GM19099 (cell line): ENCODE data around the gene CYB5R4.

ENCODE experiments used
- POLR2A ChIP-seq: IDR thresholded peaks from 3 replicates; pipeline ENCODE4 v1.6.1; 2011; ENCODE audit warnings: low read depth; ENCODE audit not compliant: insufficient read length; ENCODE audit errors: extremely low read depth

CYB5R4 gene

DNA sequence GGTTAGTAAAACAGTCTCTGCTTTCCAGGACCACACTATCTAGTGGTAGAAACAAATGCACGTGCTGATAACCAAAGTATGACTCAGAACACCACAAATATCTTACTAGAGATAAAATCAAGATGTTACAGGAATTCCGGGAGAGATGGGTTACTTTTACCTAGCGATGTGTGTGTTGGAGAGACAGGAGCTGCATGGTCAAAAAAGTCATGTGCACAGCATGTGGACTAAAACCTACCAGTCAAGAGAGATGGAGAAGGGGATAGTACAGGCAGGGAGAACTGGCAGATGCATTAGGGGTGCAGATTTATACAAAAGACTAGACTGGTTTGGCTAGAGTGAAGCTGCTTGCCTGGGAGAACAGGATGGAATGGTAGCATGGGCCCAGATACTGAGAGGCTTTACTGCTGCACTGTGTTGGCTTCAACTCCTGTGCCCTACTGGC is 98.8 kb downstream of the CYB5R4 start:
- TF ChIP-seq POLR2A, result no peak

DNA sequence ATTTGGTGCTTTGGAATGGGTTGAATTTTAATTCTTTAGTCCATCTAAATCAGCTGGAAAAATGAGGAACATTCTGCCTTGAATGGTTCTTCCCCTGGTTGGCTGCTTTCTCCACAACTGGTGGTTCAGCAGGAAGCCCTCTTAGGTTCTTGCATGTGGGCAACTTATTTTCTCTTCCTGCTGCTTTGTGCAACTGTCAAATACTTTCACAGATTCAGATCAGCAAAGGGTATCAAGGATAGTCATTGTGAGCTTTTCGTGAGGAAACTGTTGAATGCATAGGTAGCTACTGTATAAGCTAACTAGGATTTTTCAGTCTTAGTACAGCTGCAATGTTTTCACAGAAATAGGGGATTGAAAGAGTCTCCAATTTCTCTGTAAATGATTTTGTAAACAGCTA is 101.2 kb downstream of the CYB5R4 start:
- TF ChIP-seq POLR2A, result no peak

DNA sequence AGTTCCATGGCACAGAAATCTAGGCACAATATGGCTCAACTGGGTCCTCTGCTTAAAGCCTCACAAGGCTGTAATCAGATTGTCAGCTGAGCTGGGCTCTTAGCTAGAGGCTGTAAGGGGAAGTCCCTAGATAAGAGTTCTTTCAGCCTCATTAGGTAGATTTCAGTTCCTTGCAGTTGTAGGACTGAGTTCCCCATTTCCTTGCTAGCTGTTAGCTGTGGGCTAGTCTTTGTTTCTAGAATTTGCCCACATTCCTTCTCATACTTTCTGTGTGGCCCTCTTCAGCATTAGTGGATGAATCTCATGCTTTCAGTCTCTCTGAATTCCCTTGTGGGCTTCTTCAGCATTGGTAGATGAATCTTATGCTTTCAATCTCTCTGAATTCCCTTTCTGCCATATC is 103.1 kb downstream of the CYB5R4 start:
- TF ChIP-seq POLR2A, result no peak

DNA sequence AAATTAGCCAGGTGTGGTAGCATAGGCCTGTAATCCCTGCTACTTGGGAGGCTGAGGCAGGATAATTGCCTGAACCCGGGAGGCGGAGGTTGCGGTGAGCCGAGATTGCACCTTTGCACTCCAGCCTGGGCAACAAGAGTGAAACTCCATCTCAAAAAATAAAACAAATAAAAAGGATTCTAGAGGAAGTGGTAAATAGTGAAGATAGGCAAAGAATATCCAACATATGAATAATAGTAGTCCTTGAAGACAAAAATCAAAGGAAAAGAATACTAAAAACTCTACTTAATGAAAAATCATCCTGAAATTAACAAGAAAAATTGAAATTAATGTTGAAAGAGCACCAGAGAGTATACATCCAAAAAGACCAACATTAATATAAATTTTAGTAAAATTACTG is 107.0 kb downstream of the CYB5R4 start:
- TF ChIP-seq POLR2A, result no peak

DNA sequence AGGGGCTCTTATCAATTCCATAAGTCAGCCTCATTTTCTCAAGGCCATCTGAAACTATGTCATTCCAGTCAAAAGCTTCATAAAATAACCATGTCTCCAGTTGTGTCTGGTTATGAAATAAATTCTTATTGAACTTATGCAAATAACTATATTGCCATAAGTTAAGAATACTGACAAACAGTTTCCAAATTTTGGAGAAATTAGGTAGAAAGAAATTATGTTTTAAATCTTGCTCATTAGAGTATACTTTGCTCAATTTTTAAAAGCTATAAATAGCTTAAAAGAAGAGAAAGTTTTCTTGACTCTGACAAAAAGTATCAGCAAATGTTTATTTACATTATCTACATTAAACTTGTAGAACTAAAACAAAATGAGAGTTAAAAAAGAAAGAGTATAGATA is 111.1 kb downstream of the CYB5R4 start:
- TF ChIP-seq POLR2A, result no peak

DNA sequence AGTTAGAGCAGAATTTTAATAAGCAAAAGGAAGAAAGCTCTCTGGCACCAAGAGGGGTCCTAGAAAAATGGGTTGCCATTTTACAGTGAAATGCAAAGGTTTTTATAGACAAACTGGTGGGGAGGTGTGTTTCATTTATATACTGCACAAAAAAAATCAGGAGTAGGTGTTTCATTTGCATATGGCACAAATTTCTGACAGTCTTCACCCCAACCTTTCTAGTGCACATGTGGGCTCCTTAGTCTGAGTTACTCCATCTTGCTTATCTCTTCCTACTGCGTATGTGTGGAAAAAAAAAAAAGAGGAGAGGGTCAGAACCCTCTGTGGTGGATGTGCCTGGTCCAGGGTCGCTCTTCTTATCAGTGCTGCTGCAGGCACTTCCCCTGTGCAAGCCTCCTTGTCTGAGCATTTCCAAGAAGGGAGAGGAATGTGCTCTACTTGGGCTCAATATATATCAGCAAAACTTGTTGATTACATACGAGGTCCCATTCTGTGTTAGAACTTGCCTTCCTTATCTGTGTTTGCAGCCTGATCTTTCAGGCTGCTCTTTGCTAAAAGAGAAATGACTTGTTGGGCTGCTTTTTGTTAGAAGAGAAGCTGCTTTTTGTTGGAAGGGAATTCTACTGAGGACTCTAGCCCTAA is 115.0 kb downstream of the CYB5R4 start:
- TF ChIP-seq POLR2A, result no peak

DNA sequence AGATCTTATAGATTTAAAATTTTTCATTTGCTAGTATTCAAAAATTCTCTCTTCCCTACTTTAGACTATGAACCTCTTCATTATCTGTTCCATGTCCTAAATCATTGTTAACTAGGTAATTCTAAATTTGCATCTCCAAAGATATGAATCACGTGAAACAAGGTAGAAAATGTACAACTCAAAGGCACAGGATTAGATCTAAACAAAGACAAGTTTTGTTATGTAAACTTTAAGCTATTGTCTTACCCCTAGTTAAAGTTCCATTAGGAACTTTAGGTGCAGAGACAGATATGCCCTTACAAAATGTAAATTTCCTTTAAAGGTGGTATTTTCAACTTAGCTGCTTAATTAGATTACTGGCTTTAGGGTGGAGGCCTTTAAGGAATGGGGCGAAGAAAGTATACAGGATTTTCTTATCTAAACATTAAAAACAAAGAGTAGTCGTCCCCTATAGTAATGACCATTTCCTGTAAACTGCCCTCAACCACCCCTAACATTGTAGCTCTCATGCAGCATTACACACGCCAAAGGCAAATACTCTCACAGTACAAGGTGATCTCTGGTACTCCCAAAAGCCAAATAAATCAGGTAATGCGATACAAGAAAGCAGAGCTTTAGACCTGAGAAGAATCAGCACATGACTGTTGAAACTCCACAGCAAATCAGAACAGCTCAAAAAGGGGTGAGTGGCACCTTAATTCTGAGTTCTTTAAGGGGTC is 116.7 kb downstream of the CYB5R4 start:
- no peak for TF ChIP-seq POLR2A

DNA sequence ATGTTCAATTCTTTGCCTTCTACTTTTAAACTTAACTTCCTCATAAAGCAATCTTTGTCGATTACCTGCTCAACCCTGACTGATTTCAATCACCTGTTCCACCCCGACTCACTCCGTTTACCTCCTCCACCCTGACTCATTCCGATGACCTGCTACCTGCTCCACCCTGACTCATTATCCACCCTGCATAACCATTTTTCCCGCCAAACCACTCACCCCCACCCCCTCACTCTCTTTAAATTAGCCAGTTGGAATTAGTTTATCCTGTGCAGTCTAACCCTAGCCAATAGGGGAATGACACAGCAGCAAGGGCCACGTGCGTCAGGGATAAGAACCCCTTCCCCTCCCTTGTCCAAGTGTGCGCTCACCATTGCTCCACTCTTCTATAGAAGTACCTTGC is 117.4 kb downstream of the CYB5R4 start:
- TF ChIP-seq POLR2A, result no peak

DNA sequence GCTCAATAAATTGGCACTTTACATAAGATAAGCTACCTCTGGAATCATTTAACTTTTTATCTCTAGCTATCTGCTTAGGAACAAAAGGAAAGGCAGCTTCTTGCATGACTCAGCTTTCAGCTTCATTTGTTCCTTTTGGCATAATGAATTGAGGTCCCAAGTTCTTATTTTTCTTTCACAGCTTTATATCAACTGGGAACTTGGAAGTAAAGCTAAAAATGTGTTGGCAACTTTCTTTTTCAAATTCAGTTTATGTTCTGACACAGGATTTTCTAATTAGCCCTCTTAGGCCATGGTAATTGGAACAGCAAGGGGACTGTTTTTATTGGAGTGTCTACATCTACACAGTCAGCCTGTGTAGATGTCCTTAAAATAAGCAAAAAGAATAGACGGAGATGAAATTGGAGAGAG is 118.8 kb downstream of the CYB5R4 start:
- TF ChIP-seq POLR2A, result no peak

DNA sequence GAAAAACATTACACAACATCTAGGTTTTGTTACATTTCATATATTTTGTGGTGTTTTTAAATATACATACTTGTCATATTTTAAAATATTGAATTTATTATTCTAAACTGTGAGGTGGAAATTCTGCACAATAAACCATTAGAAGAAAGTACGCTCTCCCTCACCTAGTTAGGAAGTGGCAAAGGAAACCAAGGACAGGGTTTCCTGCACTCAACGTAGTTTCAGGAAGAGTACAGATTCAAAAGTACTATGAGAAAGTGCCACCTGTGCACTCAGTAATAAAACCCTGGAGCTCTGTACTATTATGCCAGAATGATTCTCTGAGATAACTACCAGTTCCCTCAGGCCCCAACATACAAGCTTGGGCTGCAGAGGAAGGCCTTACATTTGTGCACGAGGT is 119.5 kb downstream of the CYB5R4 start:
- TF ChIP-seq POLR2A, result no peak

DNA sequence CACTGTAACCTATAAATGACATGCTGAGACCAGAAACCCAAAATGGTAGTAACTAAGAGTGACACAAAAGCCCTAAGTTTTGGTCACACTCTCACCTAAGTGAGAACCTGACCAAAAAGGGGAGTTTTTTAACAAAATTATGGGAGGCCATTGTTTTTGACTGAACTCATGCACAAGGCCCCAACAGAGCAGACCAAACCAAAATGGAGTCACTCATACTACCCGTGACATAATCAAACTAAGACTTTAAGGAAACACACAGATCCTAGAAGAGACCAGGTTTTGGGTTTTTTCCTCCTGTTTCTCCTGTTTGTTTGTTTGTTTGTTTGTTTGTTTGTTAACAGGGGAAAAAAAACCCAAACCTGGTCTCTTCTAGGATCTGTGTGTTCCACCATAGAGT is 124.9 kb downstream of the CYB5R4 start:
- TF ChIP-seq POLR2A, result no peak

DNA sequence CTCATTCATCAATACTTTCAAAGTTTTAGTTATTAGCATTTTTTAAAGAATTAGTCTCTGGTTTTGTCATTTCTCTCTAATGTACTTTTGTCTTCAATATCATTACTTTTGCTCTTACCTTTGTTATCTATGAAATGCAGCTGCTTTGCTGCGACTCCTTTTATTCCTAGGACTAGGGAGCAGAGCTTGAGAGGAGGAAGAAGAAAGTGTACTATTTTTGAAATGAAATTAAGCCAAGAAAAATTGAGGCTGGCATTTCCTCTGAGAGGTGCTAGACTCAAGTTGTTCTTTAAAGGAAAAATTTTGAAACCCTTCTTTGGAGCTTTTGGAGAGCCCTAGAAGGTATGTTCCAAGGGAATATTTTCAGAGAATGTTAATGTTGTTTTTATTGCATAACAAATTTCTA is 125.8 kb downstream of the CYB5R4 start:
- no peak for TF ChIP-seq POLR2A

DNA sequence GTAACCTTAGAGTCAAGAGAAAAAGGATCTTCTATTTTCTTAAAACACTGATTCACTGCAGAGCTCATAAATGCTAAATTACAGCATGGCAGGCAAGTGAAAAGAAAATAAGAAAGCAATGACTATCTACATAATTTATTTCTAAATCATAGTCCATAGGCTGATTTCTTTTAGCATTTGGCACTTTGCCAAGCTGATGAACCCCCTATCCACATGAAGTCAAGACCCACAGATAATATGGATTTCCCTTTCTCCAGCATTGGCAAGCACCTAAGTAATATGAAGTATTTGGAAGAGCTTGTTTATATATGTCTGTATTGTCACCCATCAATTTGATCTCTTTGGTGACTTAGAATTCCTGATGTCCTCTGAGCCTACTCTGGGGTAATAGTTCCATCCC is 126.2 kb downstream of the CYB5R4 start:
- TF ChIP-seq POLR2A, result no peak

DNA sequence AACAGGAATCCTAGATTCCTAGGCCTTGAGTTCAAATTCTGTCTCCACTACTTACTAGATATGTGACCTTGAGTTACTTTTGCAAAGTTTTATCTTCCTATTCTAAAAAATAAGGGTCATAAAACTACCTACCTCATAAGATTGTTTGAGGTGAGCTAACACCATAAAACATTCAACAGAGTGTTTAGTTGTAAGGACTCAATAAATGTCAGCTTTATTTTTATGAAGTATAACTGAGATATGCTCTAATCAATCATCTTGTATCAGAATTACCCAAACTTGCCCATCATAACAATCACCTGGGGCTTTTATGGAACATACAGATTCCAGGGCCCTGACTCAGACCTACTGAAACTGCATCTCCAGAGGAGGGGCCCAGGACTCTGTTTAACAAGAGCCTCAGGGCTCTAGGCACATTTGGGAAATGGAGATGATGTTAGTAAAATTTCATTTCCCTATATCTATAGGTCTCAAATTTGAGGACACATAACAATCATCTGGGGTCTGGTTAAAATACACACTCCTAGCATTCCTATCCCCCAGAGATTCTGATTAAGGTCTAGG is 138.6 kb downstream of the CYB5R4 start:
- TF ChIP-seq POLR2A, result no peak

DNA sequence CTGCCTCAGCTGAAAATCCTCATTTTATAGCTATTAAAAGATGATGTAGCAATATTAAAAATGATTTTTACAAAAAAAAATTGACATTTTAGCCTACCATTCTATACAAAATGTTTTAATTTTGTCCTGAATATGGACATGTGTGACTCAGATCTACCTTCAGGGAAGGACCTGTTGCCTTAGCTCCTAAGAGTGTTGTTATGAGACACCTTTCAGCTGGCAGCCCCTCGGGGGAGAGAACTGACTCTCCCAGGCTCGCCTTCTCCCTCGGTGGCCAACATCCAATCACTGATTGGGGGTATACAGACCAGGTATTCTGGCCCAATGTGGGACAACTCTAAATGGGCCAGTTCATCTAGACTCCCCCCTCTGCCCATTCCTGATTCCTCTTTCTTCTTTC is 141.6 kb downstream of the CYB5R4 start:
- no peak for TF ChIP-seq POLR2A

DNA sequence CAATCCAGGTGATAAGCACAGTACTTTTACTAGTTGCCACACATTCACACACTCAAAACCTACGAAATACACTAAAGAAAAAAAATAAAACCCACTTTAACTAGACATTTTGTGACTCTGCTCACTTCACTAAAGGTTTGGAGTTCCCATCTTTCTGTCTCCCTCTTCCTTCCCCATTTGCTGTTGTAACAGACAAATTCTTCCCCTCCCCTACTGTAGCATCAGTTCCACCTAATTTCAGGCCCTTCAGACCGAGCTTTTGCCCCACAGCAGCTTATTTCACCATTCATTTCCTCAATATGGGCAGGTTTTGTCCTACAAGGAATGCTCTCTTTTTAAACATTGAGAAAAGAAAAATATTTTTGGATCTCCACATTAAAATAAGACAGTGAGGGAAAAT is 142.7 kb downstream of the CYB5R4 start:
- TF ChIP-seq POLR2A, result no peak
